ENCODE data around the gene KCNJ6.

The KCNJ6 gene

DNA sequence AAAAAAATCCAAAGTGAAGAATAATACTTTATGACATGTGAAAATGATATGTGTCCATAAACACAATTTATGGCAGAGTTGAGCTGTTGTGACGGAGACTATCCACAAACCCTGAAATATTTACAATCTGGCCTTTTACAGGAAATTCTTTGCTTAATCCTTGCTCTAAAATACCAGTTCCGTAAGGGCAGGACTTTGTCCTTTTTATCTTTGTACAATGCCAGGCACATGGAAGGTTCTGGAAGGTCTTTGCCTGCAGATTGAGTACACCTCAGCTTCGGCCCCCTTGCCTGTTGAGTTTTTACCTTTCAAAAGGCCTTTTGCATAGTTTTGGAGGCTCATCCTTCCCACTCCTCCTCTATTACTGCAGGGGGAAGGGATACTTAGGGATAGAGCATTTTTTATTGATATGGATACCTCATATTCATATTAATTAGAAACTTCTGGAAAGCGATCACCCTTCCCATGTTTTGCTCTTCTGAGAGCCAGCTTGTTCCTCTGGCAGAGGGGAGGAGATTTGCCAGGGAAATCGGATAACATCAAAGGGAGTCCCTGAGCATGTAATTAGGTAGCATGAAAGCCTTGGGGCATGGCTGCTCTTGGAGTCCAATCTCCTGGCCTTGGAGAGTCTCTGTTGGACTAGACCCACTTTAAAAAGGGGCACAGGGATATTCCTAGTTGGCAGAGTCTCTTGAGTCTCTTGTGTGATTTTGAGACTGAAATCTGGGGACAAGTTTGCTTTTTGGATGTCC, 217.1 kb downstream of the KCNJ6 start:
- ChIA-PET CTCF (interaction anchor here (0.8 to 3.6 kb wide), 2 partner anchors 11 to 13 kb away, joined by 4 to 19 read pairs; no protein-coding TSS in a partner anchor), POLR2A (no interaction called here)
- DNase-seq (ENCODE audit: extremely low spot score) = no peak
- TF ChIP-seq, protein P1, sequence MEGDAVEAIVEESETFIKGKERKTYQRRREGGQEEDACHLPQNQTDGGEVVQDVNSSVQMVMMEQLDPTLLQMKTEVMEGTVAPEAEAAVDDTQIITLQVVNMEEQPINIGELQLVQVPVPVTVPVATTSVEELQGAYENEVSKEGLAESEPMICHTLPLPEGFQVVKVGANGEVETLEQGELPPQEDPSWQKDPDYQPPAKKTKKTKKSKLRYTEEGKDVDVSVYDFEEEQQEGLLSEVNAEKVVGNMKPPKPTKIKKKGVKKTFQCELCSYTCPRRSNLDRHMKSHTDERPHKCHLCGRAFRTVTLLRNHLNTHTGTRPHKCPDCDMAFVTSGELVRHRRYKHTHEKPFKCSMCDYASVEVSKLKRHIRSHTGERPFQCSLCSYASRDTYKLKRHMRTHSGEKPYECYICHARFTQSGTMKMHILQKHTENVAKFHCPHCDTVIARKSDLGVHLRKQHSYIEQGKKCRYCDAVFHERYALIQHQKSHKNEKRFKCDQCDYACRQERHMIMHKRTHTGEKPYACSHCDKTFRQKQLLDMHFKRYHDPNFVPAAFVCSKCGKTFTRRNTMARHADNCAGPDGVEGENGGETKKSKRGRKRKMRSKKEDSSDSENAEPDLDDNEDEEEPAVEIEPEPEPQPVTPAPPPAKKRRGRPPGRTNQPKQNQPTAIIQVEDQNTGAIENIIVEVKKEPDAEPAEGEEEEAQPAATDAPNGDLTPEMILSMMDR (IDR thresholded peaks at IDR 0.05; ENCODE audit: control extremely low read depth, extremely low read depth, low read depth, missing control alignments) = no peak

DNA sequence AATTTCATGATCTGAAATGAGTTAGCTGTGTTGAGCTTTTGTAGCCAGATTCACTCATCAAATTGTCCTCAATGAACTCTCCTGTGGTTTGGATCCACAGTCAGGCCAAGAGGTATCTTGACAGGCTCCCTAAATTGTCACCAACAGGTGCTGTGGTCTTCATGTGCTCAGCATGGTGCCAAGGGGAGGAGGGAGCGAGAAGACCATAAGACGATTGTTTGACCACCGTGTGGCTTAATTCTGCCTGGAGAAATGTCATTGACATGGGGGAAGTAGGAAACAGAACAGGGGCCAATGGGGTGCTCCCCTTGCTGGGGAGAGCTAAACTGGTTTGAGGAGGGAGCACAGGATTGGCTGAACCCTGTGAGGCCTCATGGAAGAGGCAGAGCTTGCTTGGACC, 219.3 kb downstream of the KCNJ6 start:
- TF ChIP-seq, protein P1 (IDR thresholded peaks at IDR 0.05; ENCODE audit: control extremely low read depth, extremely low read depth, low read depth, missing control alignments) = no peak
- no peak for DNase-seq (ENCODE audit: extremely low spot score)
- ChIA-PET CTCF (interaction anchor here (1.0 to 1.3 kb wide), 2 partner anchors 16 to 23 kb away, joined by 4 read pairs; no protein-coding TSS in a partner anchor), POLR2A (no interaction called here)

DNA sequence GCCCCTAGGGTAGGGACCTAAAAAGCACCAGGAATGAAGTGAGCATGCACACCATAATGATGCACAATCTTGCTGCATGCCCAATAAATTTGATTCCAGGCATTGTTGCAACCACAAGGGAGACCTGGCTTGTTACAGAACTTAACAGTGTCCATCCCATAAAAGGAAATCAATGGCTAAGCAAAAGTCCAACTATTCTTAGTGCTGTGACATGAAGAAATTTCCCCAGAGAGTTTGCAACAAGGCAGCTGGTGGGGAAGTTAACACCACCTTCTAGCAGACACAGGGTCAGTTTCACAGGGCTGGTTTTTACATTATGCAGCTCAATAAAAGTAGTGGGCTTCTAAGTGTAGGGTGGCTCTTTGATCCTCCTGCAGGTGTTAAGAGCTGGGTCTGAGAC, 221.1 kb downstream of the KCNJ6 start:
- POLR2A ChIA-PET = no interaction called here
- TF ChIP-seq, protein P1 (IDR thresholded peaks at IDR 0.05; ENCODE audit: control extremely low read depth, extremely low read depth, low read depth, missing control alignments) = no peak
- DNase-seq (ENCODE audit: extremely low spot score) = no peak
- CTCF ChIA-PET = interaction anchor here (1.1 to 2.9 kb wide), 4 partner anchors 16 to 431 kb away, joined by 3 to 11 read pairs (median 4); no protein-coding TSS in a partner anchor

DNA sequence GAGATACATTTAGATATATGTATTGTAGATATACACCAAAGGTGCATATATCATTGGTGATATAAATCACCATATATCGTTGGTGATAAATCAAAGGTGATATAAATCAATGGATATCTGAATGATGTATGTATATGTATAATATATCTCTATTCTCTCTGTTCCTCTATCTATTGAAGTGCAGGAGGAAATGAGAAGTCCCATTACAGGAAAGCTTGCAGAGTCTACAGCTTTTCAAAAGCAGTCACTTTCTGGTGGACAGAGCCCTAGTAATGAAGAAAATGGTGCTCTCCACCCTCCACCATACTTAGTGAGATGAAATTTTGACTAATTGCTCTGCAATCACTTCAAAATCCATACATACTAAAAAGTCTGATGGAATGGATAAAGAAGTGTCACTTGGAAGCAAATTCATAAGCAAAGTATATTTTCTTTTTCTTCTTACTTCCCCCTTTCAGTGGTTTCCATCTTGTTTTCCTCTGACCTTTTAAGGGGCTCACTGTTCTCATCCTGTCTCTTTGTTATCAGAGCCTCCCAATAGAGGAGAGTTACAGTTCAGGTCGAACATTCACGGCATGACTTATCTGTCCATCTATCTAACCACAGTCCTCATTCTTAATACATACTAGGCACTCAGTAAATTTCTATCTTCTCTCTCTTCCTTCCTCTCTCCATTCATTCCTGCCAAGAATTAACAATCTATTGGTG, 227.2 kb downstream of the KCNJ6 start:
- POLR2A ChIA-PET = no interaction called here
- TF ChIP-seq, protein P1 (IDR thresholded peaks at IDR 0.05; ENCODE audit: control extremely low read depth, extremely low read depth, low read depth, missing control alignments) = no peak
- CTCF ChIA-PET = interaction anchor here (2.9 kb wide), 1 partner anchor 14 kb away, joined by 18 read pairs; no protein-coding TSS in a partner anchor

DNA sequence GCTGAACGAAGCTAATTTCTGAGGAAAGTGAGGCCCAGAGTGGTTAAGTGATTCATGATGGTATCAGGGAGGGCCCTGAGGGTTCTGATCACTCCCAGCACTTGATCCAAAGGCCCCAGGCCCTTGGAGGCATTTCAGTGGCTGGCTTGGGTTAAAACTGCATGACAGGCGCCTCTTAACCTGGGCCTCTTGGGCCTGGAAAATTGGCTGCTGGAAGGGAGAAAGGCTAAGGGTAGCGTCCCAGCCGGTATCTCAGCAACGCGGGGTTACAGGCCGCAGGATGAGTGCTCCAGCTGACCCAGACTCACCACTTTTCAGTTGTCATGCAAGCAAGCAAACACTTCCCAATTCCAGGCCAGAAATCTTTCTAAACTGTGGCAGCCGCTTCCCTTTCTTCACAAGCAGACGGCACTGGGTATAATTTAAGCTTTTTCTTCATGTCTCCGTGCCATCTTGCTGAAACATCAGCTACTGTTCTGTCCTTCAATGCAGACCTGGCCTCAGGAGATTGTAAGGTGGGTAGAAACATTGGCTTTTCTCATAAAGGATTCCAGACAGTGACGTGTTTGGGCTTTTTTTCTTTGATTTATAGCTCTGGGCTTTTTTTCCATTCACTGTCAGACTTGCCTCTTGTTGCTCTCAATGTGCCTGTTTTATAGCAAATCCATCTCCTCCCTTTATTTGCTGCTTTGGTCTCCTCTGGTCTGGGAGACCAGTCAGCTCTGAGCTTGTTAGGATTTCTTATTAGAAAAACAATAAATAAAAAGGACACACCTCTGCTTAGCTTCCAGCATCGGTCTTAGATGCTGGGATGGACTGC, 229.1 kb downstream of the KCNJ6 start:
- CTCF ChIA-PET = interaction anchor here (1.1 to 2.9 kb wide), 5 partner anchors 12 to 25 kb away, joined by 3 to 18 read pairs (median 5); no protein-coding TSS in a partner anchor
- POLR2A ChIA-PET = no interaction called here
- TF ChIP-seq, protein P1 (IDR thresholded peaks at IDR 0.05; ENCODE audit: control extremely low read depth, extremely low read depth, low read depth, missing control alignments) = no peak
- DNase-seq (ENCODE audit: extremely low spot score) = no peak

More for the DNA sequence above, 227.2 kb downstream of the KCNJ6 start:
- no peak for DNase-seq (ENCODE audit: extremely low spot score)

DNA sequence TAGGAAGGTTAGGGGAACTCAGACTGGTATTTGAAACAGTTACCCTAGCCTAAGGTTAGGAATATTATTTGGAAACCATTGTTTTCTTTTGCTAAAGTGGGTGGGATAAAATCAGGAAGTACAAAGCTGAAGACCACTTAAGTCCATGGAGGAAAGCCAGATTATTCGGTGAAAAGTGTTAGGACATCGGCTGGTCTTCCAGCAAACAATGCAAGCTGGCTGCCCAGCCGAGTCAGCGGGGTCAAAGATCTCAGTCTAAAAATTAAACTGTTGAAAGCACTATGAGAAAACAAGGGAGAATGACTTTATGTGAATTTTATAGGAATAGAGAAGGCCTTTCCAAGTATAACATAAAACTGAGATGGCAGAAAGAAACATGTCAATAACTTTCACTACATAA, 231.7 kb downstream of the KCNJ6 start:
- TF ChIP-seq, protein P1 (IDR thresholded peaks at IDR 0.05; ENCODE audit: control extremely low read depth, extremely low read depth, low read depth, missing control alignments) = no peak
- no peak for DNase-seq (ENCODE audit: extremely low spot score)
- CTCF ChIA-PET = no interaction called here
- POLR2A ChIA-PET = no interaction called here
